Renal pelvis (tissue), 4 donors: ENCODE data around the gene MMP21. TPM values are rescaled to one million over a fixed set of nuclear protein-coding genes. Genes with fewer than 3 reads are reported as not detected.

Experiments
- DNase-seq: peaks from one replicate; pipeline ENCODE4 v3.0.0-alpha.2; 2013
- polyA plus RNA-seq, 3 donors: library from polyadenylated mRNA; unstranded; fragments of 120-200 nt; gene quantifications; one replicate each; pipeline ENCODE4 v1.2.1, GENCODE V29; 2013; ENCODE audit not compliant: insufficient read length in 3 of 3

The MMP21 gene
- polyA plus RNA-seq, 3 donors, result 0.20 to 0.74 (median 0.26) TPM

- no peak for DNase-seq
These were observed 9.8 kb downstream of the MMP21 start for GRCh38 chr10:125765835-125766234.

DNA sequence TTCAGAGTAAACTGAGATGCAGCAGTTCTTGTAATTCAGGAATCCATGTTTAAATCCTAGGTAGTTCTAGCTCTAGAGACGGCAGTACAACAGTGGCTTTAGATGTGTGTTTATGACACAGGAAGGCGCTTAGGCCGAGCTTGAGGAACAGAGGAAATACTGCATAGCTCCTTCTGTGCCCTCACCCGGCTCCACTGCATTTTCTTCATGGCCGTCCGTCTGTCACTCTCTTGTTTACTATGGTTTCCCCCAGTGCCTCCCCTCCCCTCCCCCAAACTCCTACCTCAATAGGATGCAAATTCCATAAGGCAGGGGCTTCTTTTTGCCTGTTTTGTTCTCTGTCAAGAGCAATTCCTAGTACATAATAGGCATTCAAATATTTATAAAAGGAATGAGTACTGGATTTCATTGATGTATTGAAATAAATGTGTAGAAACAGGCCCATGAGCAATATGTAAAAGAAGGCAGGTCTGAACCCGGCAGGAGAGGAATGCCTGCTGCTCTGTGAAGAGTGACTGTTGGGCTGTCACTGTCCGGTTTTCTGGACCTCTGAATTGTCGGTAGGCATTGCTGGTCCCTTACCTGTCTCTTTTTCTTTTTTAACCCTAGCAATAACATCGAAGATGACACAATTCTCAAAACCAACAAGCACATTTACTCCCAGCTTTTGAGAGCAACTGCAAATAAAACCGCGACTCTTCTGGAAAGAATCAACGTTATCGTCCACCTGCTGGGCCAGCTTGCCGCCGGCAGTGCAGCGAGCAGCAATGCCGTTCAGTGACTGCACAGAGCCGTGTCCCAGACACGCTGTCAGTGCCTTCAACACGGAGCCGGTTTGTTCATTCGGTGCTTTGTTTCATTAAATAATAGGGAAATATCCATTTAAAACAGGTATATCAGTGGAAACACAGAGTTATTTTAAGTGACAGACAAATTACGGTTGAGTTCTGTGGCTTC lies 12.7 kb downstream of the MMP21 start:
- DNase-seq, result no peak

DNA sequence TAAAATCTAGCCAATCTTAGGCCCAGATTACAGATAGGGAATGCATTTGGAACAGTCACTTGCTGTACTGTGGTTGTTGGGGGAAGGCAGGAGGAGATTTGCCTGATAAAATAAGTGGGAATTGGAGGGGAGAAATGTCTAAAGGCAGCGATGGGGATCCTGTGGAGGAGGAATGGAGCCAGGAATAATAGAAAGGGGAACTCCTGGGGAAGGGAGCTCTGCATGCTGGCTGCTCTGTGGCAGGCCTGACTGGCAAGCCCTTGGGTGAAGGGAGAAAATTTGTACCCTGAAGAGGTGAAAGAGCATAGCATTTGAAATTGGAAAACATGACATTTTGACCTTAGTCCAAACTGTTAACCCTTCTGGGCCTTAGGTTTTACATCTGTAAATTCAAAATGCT lies 13.7 kb downstream of the MMP21 start:
- no peak for DNase-seq

GRCh38 chr10:125757742-125758141 lies 17.9 kb downstream of the MMP21 start:
- no peak for DNase-seq

GRCh38 chr10:125756853-125757487 lies 18.7 kb downstream of the MMP21 start:
- no peak for DNase-seq

DNA sequence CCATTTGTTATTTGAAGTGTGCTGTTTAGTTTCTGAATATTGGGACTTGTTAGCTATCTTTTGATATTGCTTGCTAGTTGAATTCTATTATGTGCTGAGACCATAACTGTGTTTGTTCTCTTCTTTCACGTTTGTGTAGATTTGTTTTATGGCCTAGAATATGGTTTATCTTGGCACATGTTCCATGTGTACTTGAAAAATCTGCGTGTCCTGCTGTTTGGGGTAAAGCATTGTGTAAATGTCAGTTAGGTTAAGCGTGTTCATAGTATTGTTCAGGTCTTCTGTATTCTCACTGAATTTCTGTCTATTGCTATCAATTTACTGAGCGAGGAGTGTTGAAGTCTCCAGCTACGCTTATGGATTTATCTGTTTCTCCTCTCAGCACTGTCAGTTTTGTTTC lies 19.4 kb downstream of the MMP21 start:
- no peak for DNase-seq

- no peak for DNase-seq
These were observed 28.2 kb downstream of the MMP21 start for GRCh38 chr10:125747417-125747816.

GRCh38 chr10:125744909-125745308 lies 30.7 kb downstream of the MMP21 start:
- DNase-seq, result no peak

- no peak for DNase-seq
These were observed 33.2 kb downstream of the MMP21 start for GRCh38 chr10:125742465-125742864.

- no peak for DNase-seq
These were observed 35.5 kb downstream of the MMP21 start for GRCh38 chr10:125739994-125740679.

GRCh38 chr10:125738206-125738605 lies 37.4 kb downstream of the MMP21 start:
- DNase-seq, result no peak

- no peak for DNase-seq
These were observed 40.8 kb downstream of the MMP21 start for GRCh38 chr10:125734823-125735222.

DNA sequence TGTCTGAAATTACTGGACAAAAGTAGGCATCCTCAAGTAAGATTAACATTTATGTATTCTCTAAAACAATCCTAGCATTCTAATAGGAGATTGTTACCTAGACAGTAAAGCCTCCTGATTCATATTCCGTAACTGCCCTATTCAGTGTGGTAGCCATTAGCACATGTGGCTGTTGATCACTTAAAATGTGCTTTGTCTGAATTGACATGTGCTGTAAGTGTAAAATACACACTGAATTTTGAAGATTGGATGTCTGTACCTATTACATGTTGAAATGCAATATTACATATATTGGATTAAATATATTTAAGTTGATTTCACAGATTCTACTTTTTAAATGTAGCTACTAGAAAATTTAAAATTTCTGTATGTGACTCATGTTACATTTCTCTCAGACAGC lies 41.5 kb downstream of the MMP21 start:
- DNase-seq, result no peak

DNA sequence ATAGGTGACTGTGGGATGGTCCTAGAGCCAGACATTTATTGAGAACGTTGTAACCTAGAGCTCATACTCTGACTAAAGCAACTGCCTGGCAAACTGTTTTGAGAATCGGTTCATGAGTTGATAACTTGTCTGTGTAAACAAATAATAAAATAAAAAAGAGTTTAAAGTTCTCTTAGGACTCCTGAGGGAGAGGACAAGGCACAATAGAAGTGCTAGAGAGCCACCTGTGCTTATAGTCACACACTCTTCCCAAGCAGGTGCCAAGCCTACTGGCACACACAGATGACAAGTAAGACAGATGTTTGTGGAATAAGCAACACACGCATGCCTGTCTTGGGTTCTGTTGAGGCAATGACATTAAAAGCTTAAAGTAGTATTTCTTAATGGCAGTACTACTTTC lies 48.2 kb downstream of the MMP21 start:
- DNase-seq, result no peak

DNA sequence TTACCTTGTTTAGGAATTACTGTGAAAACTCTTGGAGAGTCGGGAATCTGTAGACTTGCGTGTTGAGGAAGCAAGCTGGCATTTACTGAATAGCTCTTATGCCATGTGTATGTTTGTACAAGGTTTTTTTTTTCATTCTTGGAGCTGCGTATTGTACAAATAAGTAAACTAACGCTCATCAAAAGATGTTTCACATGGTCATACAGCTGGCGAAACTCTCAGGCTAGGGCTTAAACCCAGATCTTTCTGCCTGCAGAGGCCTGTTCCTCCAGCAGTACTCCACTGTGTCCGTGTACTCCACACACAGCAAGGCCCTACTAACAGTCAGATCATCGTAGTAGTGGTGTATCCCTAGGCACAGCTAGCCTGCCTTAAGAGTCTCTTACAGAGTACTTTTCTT lies 48.7 kb downstream of the MMP21 start:
- no peak for DNase-seq

DNA sequence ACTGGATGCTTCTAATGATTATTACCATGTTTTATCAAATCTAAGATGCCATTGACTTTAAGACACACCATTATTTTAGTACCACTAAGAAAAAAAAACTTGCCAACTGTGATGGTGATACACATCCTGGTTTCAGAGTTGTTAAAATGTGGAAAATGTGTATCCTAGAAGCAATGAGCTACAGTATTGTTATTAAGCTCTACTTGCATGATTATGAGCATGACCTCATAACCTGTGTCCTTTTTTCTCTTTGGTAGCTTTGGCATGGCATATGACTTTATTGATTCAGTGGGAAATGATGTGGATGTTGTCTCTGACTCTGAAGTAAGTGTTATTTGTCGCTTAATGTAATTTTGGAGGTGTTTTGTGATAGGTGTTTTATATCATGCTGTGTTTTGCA lies 52.8 kb downstream of the MMP21 start:
- no peak for DNase-seq

- no peak for DNase-seq
These were observed 54.6 kb downstream of the MMP21 start for GRCh38 chr10:125721035-125721434.

DNA sequence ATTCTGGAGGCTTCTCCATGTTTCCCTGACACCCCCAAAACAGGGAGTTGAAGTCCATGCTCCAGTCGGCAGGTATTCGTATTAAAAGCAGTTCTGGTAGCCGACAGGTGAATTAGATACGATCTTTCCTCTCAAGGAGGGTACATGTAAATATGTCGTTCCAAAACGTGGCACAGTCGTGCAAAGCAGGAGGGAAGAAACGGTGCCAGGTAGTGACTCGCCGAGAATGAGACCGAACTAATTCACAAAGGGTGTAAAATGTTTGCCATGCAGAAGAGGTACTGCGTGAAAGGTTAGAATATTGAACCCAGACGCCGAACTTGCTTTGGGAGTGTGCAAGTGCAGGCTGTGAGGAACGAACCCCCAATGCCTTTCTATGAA lies 55.6 kb downstream of the MMP21 start:
- DNase-seq, result no peak

- DNase-seq, result peak; percentile 98
These were observed 56.2 kb downstream of the MMP21 start, which contains the start of gene EDRF1 for GRCh38 chr10:125719173-125720001. Gene EDRF1, plus strand, starts transcription at chr10:125719709. Its CDS starts 99 bp downstream, at chr10:125719808.
